MM.1S (cell line): ENCODE data around the gene GALNT12.

Source experiments
- EZH2 ChIP-seq: fragments of 300-600 bp; sonication (generic); optimal IDR thresholded peaks from 2 replicates; pipeline ENCODE3; 2017; ENCODE audit warnings: low read depth, mild to moderate bottlenecking, antibody characterized with exemption, low read length, mixed read lengths
- TF ChIP-seq, protein P1 (sequence below): fragments of 300-600 bp; sonication (generic); IDR thresholded peaks from 2 replicates; pipeline ENCODE4 v1.5.1; 2016; ENCODE audit warnings: antibody characterized with exemption, low read length, mixed read lengths

- TF ChIP-seq EZH2: no peak
- TF ChIP-seq, protein P1, sequence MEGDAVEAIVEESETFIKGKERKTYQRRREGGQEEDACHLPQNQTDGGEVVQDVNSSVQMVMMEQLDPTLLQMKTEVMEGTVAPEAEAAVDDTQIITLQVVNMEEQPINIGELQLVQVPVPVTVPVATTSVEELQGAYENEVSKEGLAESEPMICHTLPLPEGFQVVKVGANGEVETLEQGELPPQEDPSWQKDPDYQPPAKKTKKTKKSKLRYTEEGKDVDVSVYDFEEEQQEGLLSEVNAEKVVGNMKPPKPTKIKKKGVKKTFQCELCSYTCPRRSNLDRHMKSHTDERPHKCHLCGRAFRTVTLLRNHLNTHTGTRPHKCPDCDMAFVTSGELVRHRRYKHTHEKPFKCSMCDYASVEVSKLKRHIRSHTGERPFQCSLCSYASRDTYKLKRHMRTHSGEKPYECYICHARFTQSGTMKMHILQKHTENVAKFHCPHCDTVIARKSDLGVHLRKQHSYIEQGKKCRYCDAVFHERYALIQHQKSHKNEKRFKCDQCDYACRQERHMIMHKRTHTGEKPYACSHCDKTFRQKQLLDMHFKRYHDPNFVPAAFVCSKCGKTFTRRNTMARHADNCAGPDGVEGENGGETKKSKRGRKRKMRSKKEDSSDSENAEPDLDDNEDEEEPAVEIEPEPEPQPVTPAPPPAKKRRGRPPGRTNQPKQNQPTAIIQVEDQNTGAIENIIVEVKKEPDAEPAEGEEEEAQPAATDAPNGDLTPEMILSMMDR: no peak
These were observed 36.8 kb upstream of the GALNT12 start for GRCh38 chr9:98770717-98771116.
